Kidney (tissue), 14 donors: ENCODE measurements around the gene DNPH1. TPM values are rescaled to one million over a fixed set of nuclear protein-coding genes. Genes with fewer than 3 reads are reported as not detected.
A peak's percentile ranks its signal among the peaks of the same experiment; 100 is the strongest.

ENCODE experiments used
- DNase-seq, 5 donors: peaks; one replicate each; pipeline ENCODE4 v3.0.0-alpha.2; 2013 to 2020
- FAIRE-seq: peaks from 2 replicates; lab custom pipeline; 2012; peaks lifted over from hg19 to GRCh38; lab: Jason Lieb, UNC
- H3K27ac ChIP-seq, 2 donors: one replicate each; pipeline ENCODE4 v1.7.0; 2013; ENCODE audit warnings: low read depth in 2 of 2, low read length in 2 of 2, inconsistent platforms in 1 of 2
- H3K27me3 ChIP-seq: one replicate; pipeline ENCODE4 v1.7.1; 2013; ENCODE audit warnings: low read length, inconsistent platforms; ENCODE audit not compliant: control insufficient read depth, insufficient read depth
- H3K36me3 ChIP-seq, 3 donors: one replicate each; pipeline versions ENCODE4 v1.7.0 to v1.7.1; 2013; ENCODE audit warnings: low read length in 3 of 3, control low read depth in 1 of 3, inconsistent platforms in 1 of 3; ENCODE audit not compliant: insufficient read depth in 3 of 3, control insufficient read depth in 2 of 3
- H3K4me1 ChIP-seq, 3 donors: one replicate each; pipeline versions ENCODE4 v1.7.0 to v1.7.1; 2013; ENCODE audit warnings: low read length in 3 of 3, inconsistent platforms in 1 of 3, low read depth in 1 of 3; ENCODE audit not compliant: control insufficient read depth in 2 of 3, insufficient read depth in 2 of 3
- H3K4me3 ChIP-seq, 3 donors: one replicate each; pipeline versions ENCODE4 v1.7.0 to v1.8.1; 2013; ENCODE audit warnings: low read length in 3 of 3, control low read depth in 1 of 3, inconsistent platforms in 1 of 3
- H3K9ac ChIP-seq, 3 donors: one replicate each; pipeline versions ENCODE4 v1.7.0 to v1.7.1; 2013; ENCODE audit warnings: low read length in 3 of 3, control low read depth in 1 of 3, inconsistent platforms in 1 of 3
- H3K9me3 ChIP-seq, 3 donors: one replicate each; pipeline versions ENCODE4 v1.7.0 to v1.7.1; 2013; ENCODE audit warnings: low read length in 3 of 3, control low read depth in 1 of 3, inconsistent platforms in 1 of 3; ENCODE audit not compliant: control insufficient read depth in 2 of 3, insufficient read depth in 1 of 3
- intact Hi-C: fragments of 100-400 bp; cut with DNase I; formaldehyde crosslinking; loops from one replicate; pipeline ENCODE4 v1.11.1; 2022
- polyA plus RNA-seq: library from polyadenylated mRNA; stranded (reverse); fragments of 350-450 nt; fragmentation: Illumina TruSeq; extraction: RNeasy Lipid Tissue Mini Kit (QIAGEN cat#74804); gene quantifications from one replicate; pipeline ENCODE4 v1.2.3, GENCODE V29; 2014; ENCODE audit warnings: low read depth, low replicate concordance; ENCODE audit not compliant: insufficient read depth
- total RNA-seq: library from RNA; stranded (reverse); fragmentation: NEBNext Ultra II Directional; extraction: Animal tissue kit (Norgen Biotek cat#: 25700); gene quantifications from one replicate; pipeline ENCODE4 v1.2.1, GENCODE V29; 2021
- TF ChIP-seq, protein P1 (sequence below): IDR thresholded peaks from 3 replicates; pipeline ENCODE4 v1.5.1; 2012; ENCODE audit warnings: mild to moderate bottlenecking, moderate library complexity, borderline replicate concordance; ENCODE audit not compliant: insufficient read depth; ENCODE audit errors: extremely low read depth
- donor health status: control.
- donor health status: control.
- donor health status: control.
- donor health status: control.
- donor health status: control.
- donor health status: DM: yes; HTN: yes; CAD: no.
- donor health status: Normal renal cell carcinoma (clear cell type).

The DNPH1 gene
- total and polyA plus RNA-seq, 2 donors from 2014 or later = 74.3 to 373 TPM

DNA sequence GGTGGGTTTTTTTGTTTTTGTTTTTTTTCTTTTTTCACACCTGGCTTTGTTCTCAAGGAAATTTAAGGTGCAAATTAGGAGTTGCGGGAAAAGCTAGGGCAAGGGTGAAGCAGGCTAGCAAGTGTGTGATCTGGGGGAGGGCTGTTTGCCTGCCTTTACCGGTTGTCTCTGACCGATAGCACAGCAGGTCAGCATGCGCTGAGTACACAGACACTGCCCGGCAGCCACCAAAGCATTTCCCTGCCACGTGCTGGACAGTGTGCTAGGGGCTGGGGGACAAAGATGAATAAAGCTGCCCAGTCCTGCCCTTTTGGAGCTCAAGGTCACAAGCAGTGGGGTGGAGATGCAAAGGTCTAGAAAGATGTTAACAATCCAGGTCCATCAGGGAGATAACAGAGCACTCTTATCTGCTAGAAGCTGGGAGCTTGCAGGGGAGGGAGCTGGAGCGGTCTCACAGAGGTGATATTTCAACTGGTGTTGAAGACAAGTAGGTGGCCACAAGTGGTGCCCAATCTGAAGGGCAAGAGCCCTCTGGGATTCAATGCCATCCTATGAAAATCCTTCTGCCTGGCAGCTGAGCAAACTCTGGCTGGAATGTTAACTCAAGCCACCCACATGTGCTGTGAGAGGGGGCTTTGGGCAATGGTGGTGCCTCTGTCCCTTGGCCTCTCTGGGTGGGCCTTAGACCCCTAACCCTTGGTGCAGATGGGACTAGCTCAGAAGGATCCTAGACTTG is 38.5 kb upstream of the DNPH1 start:
- Histone ChIP-seq H3K9ac (peak overlapping the region in 1 of 3 donors; percentile 47), H3K4me3 (no peak overlapping the region), H3K4me1 (peaks cover 6 to 29% (median 28%) of the 10 kb centered on the region in 3 donors), H3K36me3 (no peaks in the 10 kb centered on the region), H3K27ac (peak overlapping the region; percentile 57 to 77), H3K9me3 (no peaks in the 10 kb centered on the region), H3K27me3 (no peaks in the 10 kb centered on the region)
- FAIRE-seq = no peak
- TF ChIP-seq, protein P1, sequence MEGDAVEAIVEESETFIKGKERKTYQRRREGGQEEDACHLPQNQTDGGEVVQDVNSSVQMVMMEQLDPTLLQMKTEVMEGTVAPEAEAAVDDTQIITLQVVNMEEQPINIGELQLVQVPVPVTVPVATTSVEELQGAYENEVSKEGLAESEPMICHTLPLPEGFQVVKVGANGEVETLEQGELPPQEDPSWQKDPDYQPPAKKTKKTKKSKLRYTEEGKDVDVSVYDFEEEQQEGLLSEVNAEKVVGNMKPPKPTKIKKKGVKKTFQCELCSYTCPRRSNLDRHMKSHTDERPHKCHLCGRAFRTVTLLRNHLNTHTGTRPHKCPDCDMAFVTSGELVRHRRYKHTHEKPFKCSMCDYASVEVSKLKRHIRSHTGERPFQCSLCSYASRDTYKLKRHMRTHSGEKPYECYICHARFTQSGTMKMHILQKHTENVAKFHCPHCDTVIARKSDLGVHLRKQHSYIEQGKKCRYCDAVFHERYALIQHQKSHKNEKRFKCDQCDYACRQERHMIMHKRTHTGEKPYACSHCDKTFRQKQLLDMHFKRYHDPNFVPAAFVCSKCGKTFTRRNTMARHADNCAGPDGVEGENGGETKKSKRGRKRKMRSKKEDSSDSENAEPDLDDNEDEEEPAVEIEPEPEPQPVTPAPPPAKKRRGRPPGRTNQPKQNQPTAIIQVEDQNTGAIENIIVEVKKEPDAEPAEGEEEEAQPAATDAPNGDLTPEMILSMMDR = no peak
- DNase-seq = peak in 1 of 5 donors; percentile 32
- intact Hi-C loops = loop anchor here (10.0 kb wide), 1 partner anchor 67 kb away; no protein-coding TSS in a partner anchor

DNA sequence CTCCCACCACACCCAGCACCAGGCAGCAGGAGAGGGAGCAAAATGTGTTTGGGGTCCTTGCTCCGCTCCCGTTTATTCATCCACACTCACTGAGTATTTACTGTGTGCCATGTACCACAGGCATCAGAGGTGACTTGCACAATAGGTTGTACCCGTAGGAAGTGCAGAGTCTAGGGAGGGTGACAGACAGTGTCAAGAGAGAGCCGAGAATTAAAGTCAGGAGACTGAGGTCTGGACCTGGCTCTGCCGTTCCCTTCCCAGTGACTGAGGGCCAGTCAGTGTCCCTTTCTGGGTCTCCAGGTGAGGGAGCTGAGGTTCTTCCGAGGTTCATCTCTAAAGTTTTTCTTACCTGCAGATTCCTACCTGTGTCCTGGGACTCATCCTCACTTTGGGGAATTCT is 36.3 kb upstream of the DNPH1 start:
- Histone ChIP-seq H3K4me3 (no peak overlapping the region), H3K9me3 (no peaks in the 10 kb centered on the region), H3K4me1 (peaks cover 0 to 18% (median 15%) of the 10 kb centered on the region in 3 donors), H3K9ac (no peak overlapping the region), H3K27ac (no peak overlapping the region), H3K27me3 (no peaks in the 10 kb centered on the region), H3K36me3 (no peaks in the 10 kb centered on the region)
- FAIRE-seq (no peak), DNase-seq (no peak)
- TF ChIP-seq, protein P1 = no peak
- intact Hi-C loops = loop anchor here (10.0 kb wide), 1 partner anchor 69 kb away; no protein-coding TSS in a partner anchor

DNA sequence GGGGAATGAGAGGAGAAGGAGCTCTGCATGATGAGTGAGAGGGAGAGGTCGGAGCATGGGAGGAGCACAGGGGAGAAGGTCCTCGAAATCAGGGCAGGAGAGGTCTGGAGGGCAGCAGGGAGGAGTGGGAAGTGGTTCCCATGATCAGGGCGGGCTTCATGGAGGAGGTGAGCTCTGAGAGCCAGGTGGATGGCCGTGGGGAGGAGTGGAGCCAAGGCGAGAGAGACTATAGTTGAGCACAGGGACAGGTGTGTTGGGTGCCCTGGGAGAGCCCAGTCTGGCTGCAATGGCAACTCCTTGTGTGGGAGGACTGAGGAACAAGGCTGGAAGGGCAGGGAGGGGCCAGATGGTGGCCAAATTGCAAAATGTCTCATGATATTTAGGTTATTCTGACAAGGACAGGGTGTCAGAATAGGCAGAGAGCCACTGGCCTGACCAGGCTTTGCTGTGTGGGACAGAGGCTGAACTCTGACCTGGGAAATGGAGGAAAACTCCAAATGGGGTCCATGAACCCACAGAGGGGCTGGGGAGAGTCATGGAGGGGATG is 35.4 kb upstream of the DNPH1 start:
- Histone ChIP-seq H3K9ac (no peak overlapping the region), H3K4me1 (peaks cover 0 to 18% (median 14%) of the 10 kb centered on the region in 3 donors), H3K4me3 (no peak overlapping the region), H3K9me3 (no peaks in the 10 kb centered on the region), H3K36me3 (no peaks in the 10 kb centered on the region), H3K27ac (no peak overlapping the region), H3K27me3 (no peaks in the 10 kb centered on the region)
- DNase-seq (no peak), FAIRE-seq (no peak)
- intact Hi-C loops = loop anchor here (10.0 kb wide), 1 partner anchor 70 kb away; no protein-coding TSS in a partner anchor
- TF ChIP-seq, protein P1 = no peak
